Type B pancreatic cell (in vitro differentiated cells): ENCODE results near the gene TCTA. TPM values are rescaled to one million over a fixed set of nuclear protein-coding genes. Genes with fewer than 3 reads are reported as not detected.

ENCODE experiments used
- DNase-seq: peaks from one replicate; pipeline ENCODE4 v3.0.0; 2021; ENCODE audit warnings: mixed read lengths; ENCODE audit not compliant: unreplicated experiment; ENCODE audit errors: extremely low spot score
- H3K27ac Mint-ChIP-seq: 2 replicates; pipeline ENCODE4 v1.8.0; 2021; ENCODE audit warnings: mild to moderate bottlenecking, mixed read lengths
- H3K27me3 Mint-ChIP-seq: 2 replicates; pipeline ENCODE4 v1.8.0; 2021; ENCODE audit warnings: mixed read lengths
- H3K36me3 Mint-ChIP-seq: 2 replicates; pipeline ENCODE4 v1.8.0; 2021; ENCODE audit warnings: mixed read lengths
- H3K4me1 Mint-ChIP-seq: one replicate; pipeline ENCODE4 v1.8.0; 2021; ENCODE audit warnings: mixed read lengths; ENCODE audit not compliant: unreplicated experiment
- H3K4me3 Mint-ChIP-seq: 2 replicates; pipeline ENCODE4 v1.8.0; 2021; ENCODE audit warnings: mild to moderate bottlenecking, mixed read lengths
- H3K9me3 Mint-ChIP-seq: 2 replicates; pipeline ENCODE4 v1.8.0; 2021; ENCODE audit warnings: mixed read lengths
- total RNA-seq: library from RNA; stranded (reverse); gene quantifications from 2 replicates; pipeline ENCODE4 v1.2.1, GENCODE V29; 2021; ENCODE audit warnings: low replicate concordance
- TF ChIP-seq, protein P1 (sequence below): fragments of 200-600 bp; sonication (generic); conservative IDR thresholded peaks from 2 replicates; pipeline ENCODE4 v1.5.0; 2021; ENCODE audit warnings: antibody characterized with exemption, mild to moderate bottlenecking

TCTA gene
- total RNA-seq, 1 donor from 2014 or later = 25.0 TPM

DNA sequence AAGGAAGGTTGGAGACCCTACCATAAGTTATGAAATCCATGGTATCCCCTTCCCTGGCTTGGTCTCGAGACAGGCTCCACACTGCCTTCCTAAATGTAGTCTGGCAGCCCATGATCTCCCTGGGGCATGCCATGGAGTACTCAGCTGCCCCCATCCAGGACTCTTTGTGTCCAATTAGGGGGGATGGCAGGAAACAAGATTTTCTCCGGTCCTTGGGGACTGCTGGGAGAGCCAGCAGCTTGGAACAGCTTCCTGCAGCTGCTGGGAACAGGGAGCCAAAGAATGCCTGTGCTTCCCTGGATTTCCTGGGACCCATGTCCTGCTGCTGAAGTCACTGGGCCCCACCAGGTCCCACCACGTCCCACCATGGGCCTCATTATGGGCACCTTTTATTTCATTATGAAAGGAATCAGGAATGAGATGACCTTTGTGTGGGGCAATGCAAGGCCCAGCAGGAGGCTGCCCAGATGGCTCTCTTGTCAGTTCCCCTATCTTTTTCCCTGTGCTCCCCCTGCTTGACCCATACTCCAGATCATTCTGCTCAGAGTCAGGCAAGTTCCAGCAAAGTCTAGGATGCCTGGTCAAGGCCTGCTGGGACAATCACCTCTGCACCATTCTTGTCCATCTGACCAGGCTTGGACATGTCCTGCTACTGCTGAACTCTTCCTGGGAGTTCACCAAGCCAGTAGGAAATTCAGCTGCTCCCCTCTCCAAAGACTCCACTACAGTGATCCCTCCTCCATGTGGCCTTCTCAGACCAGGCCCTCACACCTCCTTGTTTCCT, 42.9 kb downstream of the TCTA start:
- peaks cover 14% of the 10 kb centered on the region for H3K4me1 Mint-ChIP-seq
- no peak overlapping the region for H3K27ac Mint-ChIP-seq
- no peak overlapping the region for H3K4me3 Mint-ChIP-seq
- no peaks in the 10 kb centered on the region for H3K27me3 Mint-ChIP-seq
- no peaks in the 10 kb centered on the region for H3K9me3 Mint-ChIP-seq
- TF ChIP-seq, protein P1, sequence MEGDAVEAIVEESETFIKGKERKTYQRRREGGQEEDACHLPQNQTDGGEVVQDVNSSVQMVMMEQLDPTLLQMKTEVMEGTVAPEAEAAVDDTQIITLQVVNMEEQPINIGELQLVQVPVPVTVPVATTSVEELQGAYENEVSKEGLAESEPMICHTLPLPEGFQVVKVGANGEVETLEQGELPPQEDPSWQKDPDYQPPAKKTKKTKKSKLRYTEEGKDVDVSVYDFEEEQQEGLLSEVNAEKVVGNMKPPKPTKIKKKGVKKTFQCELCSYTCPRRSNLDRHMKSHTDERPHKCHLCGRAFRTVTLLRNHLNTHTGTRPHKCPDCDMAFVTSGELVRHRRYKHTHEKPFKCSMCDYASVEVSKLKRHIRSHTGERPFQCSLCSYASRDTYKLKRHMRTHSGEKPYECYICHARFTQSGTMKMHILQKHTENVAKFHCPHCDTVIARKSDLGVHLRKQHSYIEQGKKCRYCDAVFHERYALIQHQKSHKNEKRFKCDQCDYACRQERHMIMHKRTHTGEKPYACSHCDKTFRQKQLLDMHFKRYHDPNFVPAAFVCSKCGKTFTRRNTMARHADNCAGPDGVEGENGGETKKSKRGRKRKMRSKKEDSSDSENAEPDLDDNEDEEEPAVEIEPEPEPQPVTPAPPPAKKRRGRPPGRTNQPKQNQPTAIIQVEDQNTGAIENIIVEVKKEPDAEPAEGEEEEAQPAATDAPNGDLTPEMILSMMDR = no peak
- H3K36me3 Mint-ChIP-seq = no peaks in the 10 kb centered on the region
- DNase-seq = no peak

DNA sequence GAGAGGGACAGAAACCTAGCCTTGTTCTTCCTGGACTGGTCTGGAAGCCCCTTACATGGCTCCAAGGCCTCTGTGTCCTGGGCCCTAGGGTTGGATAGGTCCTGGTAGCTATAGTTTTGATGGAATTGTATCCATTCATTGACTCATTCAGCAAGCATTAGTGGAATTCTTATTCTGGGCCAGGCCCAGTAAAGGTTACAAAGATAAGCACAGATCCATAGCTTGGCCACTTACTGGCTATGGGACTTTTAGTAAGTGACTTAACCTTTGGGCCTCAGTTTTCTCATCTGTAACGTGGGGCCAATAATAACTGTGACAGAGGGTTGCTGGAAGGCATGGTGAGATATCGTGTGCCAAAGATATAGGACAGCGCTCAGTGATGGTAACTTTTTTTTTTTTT, 44.2 kb downstream of the TCTA start:
- no peak for DNase-seq
- no peaks in the 10 kb centered on the region for H3K9me3 Mint-ChIP-seq
- H3K27me3 Mint-ChIP-seq = no peaks in the 10 kb centered on the region
- no peak overlapping the region for H3K27ac Mint-ChIP-seq
- TF ChIP-seq, protein P1 = no peak
- H3K4me3 Mint-ChIP-seq = no peak overlapping the region
- peaks cover 22% of the 10 kb centered on the region for H3K4me1 Mint-ChIP-seq
- no peaks in the 10 kb centered on the region for H3K36me3 Mint-ChIP-seq

DNA sequence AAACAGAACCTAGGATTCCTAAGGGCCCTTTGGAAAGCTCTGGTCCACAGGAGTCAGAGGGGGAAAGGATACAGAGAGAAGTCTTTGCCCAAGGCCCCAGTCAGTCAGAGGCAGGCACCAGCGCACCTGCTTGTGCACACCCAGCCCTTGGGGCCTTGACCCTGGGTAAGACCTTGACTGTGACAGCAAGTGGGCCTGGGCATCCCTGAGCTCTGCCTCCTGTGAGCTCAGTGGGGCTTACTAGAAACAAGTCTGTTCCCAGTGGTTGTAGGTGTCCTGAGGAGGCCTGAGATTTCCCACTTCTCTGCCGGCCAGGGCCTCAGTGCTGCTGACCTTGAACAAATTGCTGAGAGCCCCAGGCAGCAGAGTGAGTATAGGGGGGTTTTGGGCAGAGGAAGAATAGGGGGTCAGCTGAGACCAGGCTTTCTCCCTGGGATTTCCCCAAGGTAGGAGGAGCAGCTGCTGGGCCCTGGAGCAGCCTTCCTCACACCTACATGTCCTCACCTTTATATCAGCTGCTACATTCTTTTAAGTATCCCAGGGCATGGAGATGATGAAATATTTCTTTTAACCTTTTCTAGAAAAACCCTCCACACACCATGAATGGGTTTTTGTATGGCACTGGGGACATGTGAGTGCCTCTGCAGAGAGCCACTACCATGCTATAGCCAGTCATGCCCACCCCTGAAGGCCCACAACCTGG, 48.1 kb downstream of the TCTA start:
- no peaks in the 10 kb centered on the region for H3K9me3 Mint-ChIP-seq
- H3K27ac Mint-ChIP-seq = peak overlapping the region; percentile 93
- H3K36me3 Mint-ChIP-seq = no peaks in the 10 kb centered on the region
- H3K4me1 Mint-ChIP-seq = peaks cover 32% of the 10 kb centered on the region
- TF ChIP-seq, protein P1 = no peak
- no peak overlapping the region for H3K4me3 Mint-ChIP-seq
- H3K27me3 Mint-ChIP-seq = no peaks in the 10 kb centered on the region
- DNase-seq = no peak

DNA sequence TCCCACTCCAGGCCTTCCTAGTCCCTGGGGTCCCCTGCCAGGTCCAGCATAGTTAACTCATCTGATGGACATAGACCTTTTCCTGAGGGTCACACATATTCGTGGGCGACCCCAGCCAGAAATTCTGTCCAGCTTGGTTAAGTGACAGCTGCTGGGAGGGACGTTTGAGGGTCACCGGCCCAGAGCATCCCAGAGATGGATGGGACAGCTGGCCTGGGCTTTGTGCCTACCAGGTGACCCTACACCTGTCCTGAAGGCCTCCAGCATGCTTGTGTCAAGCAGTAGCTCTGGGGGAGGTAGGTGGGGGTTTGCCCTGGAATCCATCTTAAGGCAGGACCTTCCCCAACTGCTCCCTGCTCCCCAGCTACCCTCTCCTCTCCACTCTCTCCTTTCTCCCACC, 48.7 kb downstream of the TCTA start:
- TF ChIP-seq, protein P1 = no peak
- H3K36me3 Mint-ChIP-seq = no peaks in the 10 kb centered on the region
- no peaks in the 10 kb centered on the region for H3K9me3 Mint-ChIP-seq
- peak overlapping the region; percentile 93 for H3K27ac Mint-ChIP-seq
- H3K4me1 Mint-ChIP-seq = peaks cover 28% of the 10 kb centered on the region
- no peaks in the 10 kb centered on the region for H3K27me3 Mint-ChIP-seq
- peak overlapping the region; percentile 68 for H3K4me3 Mint-ChIP-seq
- no peak for DNase-seq

DNA sequence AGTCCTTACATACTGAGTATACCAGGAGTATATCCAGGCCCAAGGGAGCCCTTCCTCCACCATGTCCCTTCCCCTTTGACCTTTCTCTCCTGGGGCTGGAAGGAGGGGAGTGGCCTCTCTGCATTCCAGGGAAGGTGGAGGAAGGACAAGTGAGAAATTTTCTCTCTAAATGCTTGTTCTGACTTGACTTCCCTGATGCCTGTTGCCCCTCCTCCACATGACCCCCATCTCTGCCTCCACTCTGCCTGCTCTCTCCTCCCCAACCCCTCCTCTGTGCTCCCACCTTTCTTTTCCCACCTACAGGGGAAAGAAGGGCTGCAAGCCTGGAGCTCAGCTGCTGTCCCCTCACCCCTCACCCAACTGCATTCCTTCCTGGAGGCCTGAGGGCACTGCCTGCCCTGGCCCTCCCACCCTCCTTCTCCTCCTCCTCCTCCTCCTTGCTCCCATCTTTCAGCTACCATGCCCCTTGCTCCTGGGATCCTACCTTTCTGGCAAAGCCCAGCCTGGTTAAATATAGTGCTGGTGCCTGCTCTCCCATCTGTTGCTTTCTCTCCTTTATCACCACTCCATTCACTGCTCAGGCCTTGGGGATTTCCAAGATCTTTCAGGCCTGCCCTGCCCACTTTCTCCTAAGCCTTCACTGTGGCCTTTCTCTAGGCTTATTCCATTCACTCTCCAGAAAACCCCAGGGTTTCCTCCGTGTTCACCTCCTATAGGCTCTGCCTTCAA, 49.4 kb downstream of the TCTA start:
- H3K4me1 Mint-ChIP-seq = peaks cover 28% of the 10 kb centered on the region
- no peak for DNase-seq

More for the DNA sequence above, 49.4 kb downstream of the TCTA start:
- Mint-ChIP-seq H3K36me3 (no peaks in the 10 kb centered on the region), H3K27me3 (no peaks in the 10 kb centered on the region), H3K27ac (peak overlapping the region; percentile 93), H3K9me3 (no peaks in the 10 kb centered on the region), H3K4me3 (peak overlapping the region; percentile 68)
- TF ChIP-seq, protein P1 = no peak
